Tibial nerve (tissue), 4 donors: ENCODE measurements around the gene CD2AP. TPM values are rescaled to one million over a fixed set of nuclear protein-coding genes. Genes with fewer than 3 reads are reported as not detected.

ENCODE experiments used
- DNase-seq, 2 donors: peaks; one replicate each; pipeline ENCODE4 v3.0.0-alpha.2; 2019; ENCODE audit warnings: low spot score in 2 of 2
- H3K27ac ChIP-seq, 4 donors: fragments of 200-600 bp; sonication (generic) in 3 of 4; one replicate each; pipeline ENCODE4 v1.5.1; 2017 to 2019; ENCODE audit warnings: mild to moderate bottlenecking in 1 of 4
- H3K27me3 ChIP-seq, 2 donors: fragments of 200-600 bp; sonication (generic) in 1 of 2; one replicate each; pipeline versions ENCODE4 v1.5.1 to v1.6.0; 2017 to 2019
- H3K36me3 ChIP-seq, 3 donors: fragments of 200-600 bp; sonication (generic); one replicate each; pipeline ENCODE4 v1.5.1; 2018 to 2019
- H3K4me1 ChIP-seq, 4 donors: fragments of 200-600 bp; sonication (generic) in 3 of 4; one replicate each; pipeline ENCODE4 v1.5.1; 2017 to 2019
- H3K4me3 ChIP-seq, 4 donors: fragments of 200-600 bp; sonication (generic) in 3 of 4; one replicate each; pipeline ENCODE4 v1.5.1; 2017 to 2019; ENCODE audit warnings: mild to moderate bottlenecking in 1 of 4, moderate library complexity in 1 of 4
- H3K9me3 ChIP-seq, 4 donors: fragments of 200-600 bp; sonication (generic) in 3 of 4; one replicate each; pipeline ENCODE4 v1.5.1; 2017 to 2019
- EP300 ChIP-seq, 2 donors: sonication (generic); formaldehyde crosslinking; IDR thresholded peaks; one replicate each; pipeline ENCODE4 v1.6.1; 2017; ENCODE audit warnings: antibody characterized with exemption in 2 of 2, mild to moderate bottlenecking in 1 of 2
- POLR2A ChIP-seq, 2 donors: fragments of 450-650 bp; IDR thresholded peaks; one replicate each; pipeline ENCODE4 v1.6.1; 2017; ENCODE audit warnings: antibody characterized with exemption in 2 of 2, mild to moderate bottlenecking in 2 of 2, moderate library complexity in 2 of 2
- WGBS, 2 donors: methylation state at CpG; one replicate each; pipeline ENCODE4 v1.1.5; 2018; 5-methylcytosine and 5-hydroxymethylcytosine counted together
- small RNA-seq: library from RNA; depleted of rRNA; stranded (forward); fragments of <200 nt; gene quantifications from one replicate; pipeline ENCODE3, GENCODE V24; 2016
- total RNA-seq, 4 donors: library from RNA; depleted of rRNA; stranded (reverse); fragments of >200 nt; gene quantifications; one replicate each; pipeline ENCODE4 v1.1.0, GENCODE V29; 2016

The CD2AP gene
- total RNA-seq, 4 donors from 2014 or later, result 18.4 to 32.1 (median 25.2) TPM

DNA sequence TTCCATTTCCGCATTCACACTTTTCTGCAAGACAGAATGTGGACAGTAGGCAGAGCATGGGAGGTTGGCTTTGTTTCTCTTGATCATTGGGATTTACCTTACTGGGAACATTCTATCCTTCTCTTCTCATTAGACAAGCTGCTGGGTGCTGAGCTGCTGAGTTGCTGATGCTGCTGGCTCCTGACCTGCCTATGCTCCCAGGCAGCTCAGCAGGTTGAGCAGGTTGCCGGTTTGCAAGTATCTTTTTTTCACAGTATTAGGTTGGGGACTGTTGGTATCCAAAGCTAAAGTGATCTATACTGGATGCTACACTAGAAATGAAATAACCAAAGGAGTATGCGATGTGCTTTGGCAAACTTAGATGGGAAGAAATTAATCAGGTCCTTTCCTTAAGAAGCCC is 197.1 kb downstream of the CD2AP start:
- H3K27ac ChIP-seq, result no peak overlapping the region
- no peaks in the 10 kb centered on the region for H3K27me3 ChIP-seq
- WGBS, 2 donors, result 87 to 94% methylated on average over 3 of the region's 3 CpGs
- H3K4me3 ChIP-seq, result no peak overlapping the region
- no peaks in the 10 kb centered on the region for H3K4me1 ChIP-seq
- TF ChIP-seq POLR2A (IDR thresholded peaks at IDR 0.05) (no peak), EP300 (IDR thresholded peaks at IDR 0.05) (no peak)
- H3K36me3 ChIP-seq, result no peaks in the 10 kb centered on the region
- DNase-seq, result no peak
- no peaks in the 10 kb centered on the region for H3K9me3 ChIP-seq

Small RNA genes lying within 50 kb of the gene (small RNA-seq; reads per million reads assigned to genes)
- gene RF00019, result not detected

Other genes starting within 250 kb of the CD2AP start
- 1 to 10 TPM; 5.7 to 8.0 (median 7.6) TPM for gene TNFRSF21, start 167.9 kb upstream of the CD2AP start, total RNA-seq
- gene ADGRF4, start 220.8 kb downstream of the CD2AP start, total RNA-seq, result not detected